Embryonic facial prominence (tissue), 1 donor: ENCODE results near the gene ALDH1L1.

ENCODE experiments used
- DNase-seq: peaks from one replicate; pipeline ENCODE4 v3.0.0-alpha.2; 2016; ENCODE audit errors: extremely low spot score

The ALDH1L1 gene

DNA sequence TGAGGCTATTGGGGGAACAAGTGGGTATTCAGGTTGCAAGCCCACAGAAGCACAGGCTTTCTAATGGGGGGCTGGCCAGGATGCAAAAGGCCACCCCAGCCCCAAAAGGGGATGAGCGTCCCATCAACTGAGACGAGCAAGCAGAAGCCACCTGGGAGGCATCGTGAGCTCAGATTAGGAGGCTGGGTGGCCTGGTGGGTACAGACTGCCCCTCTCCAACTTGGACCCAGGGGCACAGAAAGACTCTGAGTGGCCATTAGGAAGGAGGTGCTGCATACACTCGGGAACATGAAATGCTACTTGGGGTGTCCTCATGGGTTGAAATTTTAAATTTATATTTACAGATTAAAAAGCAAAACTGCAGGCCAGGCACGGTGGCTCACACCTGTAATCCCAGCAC lies 125.5 kb downstream of the ALDH1L1 start:
- DNase-seq = no peak

DNA sequence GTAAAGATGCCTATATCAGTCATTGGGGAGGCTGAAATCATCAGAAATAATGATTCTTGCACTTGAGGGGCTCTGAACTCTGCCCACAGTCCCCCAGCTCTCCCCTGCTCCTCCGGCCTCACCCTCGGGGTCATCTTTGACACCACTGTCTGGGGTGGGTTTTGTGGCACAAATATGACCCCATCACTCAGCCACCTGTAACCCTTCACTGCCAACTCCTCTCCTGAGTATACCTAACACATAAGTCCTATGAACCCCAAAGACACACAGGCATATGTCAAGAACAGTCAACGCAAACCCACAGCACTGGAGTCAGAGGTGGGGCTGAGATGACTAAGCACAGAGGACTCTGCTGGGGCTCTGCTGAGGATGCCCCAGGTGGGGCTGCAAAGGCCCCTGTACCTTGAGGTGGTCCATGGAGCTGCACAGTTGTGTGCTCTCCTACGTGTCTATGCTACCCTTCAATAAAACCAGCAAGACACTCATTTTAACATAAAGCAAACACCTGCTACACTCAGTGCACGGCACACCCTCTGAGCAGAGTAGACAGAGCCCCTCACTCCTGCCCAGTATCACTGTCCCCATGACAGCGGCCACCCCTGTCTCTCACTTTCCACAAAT lies 126.3 kb downstream of the ALDH1L1 start:
- no peak for DNase-seq
